GM11168 (cell line): Measurements from ENCODE around the gene POLR2I.
"Not testable (repeated sequence)": the region's sequence is repeated elsewhere in the genome, so short reads cannot be mapped to it uniquely, and the experiment has no call there.

Experiments used
- in situ Hi-C: fragments of 300-500 bp; cut with MboI; formaldehyde crosslinking; loops from one replicate; pipeline ENCODE4 v1.12.0; 2022; ENCODE audit warnings: low sequenced_read_pairs; ENCODE audit not compliant: unreplicated experiment

POLR2I gene

GRCh38 chr19:36136964-36137686 is 22.4 kb upstream of the POLR2I start:
- in situ Hi-C loops: no loop called here

DNA sequence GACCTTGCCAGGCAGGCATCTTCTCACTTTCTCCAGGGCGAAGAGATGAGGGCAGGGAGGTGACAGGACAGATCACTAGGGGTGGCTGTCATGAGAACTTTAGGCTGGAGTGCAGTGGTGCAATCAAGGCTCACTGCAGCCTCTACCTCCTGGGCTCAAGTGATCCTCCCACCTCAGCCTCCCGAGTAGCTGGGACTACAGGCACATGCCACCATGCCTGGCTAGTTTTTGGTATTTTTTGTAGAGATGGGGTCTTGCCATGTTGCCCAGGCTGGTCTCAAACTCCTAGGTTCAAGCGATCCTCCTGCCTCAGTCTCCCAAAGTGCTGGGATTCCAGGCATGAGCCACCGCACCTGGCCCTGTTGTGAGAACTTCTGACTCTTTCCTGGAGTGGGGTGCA is 20.2 kb upstream of the POLR2I start:
- in situ Hi-C loops: not testable (repeated sequence)

GRCh38 chr19:36131221-36131620 is 16.5 kb upstream of the POLR2I start:
- in situ Hi-C loops: not testable (repeated sequence)

DNA sequence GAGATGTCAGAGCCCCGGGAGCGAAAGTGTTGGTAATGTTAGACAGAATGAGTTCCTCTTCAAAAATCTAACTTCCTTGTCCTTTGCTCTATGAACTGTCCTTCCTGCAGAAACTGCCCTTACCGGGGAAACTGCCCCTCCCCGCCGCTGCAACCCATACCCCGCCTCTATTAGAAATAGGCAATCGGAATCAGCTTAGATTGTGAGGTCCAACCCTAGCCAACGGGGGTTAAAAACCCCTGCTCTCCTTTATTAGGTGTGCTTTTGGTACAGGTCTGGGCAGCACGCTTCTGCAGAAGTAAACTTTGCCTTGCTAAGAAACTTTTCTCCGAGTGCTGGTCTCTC is 13.7 kb upstream of the POLR2I start:
- in situ Hi-C loops: loop anchor here (5.0 kb wide), 1 partner anchor 44 kb away; no protein-coding TSS in a partner anchor

- in situ Hi-C loops: loop anchor here (5.0 kb wide), 1 partner anchor 47 kb away; no protein-coding TSS in a partner anchor
Observed at GRCh38 chr19:36125557-36125956, 10.9 kb upstream of the POLR2I start.

DNA sequence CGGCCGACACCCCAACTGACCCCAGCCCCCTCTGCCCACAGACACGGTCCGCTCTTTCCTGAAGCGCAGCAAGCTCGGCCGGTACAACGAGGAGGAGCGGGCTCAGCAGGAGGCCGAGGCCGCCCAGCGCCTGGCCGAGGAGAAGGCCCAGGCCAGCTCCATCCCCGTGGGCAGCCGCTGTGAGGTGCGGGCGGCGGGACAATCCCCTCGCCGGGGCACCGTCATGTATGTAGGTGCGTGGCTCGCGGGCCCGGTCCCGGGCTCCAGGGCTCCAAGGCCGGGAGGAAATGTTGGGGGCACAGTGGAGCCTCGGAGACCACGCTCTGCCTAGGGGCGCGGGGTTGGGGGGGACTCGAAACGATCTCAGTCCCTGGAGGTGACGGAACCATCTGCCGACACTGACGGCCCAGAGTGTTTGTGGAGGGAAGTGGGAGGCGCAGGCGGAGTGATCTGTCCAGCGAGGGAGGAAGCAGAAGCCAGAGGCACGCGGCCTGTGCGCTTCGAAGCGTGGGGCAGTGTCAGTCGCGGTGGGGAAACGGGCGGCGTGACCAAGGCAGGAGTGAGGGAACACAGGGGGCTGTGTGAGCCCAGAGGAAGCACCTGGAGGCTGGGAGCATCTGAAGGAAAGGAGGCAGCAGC is 6.9 kb upstream of the POLR2I start:
- in situ Hi-C loops: no loop called here

GRCh38 chr19:36120984-36121358 is 6.3 kb upstream of the POLR2I start:
- in situ Hi-C loops: no loop called here

GRCh38 chr19:36120092-36120983 is 5.7 kb upstream of the POLR2I start:
- in situ Hi-C loops: no loop called here

- in situ Hi-C loops: no loop called here
Observed at GRCh38 chr19:36116344-36116637, 1.6 kb upstream of the POLR2I start.

- in situ Hi-C loops: no loop called here
Observed at GRCh38 chr19:36115453-36116343, 1.0 kb upstream of the POLR2I start, which contains the start of gene TBCB. Gene TBCB, plus strand, starts transcription at chr19:36115468. Its CDS starts 93 bp downstream, at chr19:36115561.

- in situ Hi-C loops: no loop called here
Observed at GRCh38 chr19:36113894-36114720, 568 bp downstream of the POLR2I start.

DNA sequence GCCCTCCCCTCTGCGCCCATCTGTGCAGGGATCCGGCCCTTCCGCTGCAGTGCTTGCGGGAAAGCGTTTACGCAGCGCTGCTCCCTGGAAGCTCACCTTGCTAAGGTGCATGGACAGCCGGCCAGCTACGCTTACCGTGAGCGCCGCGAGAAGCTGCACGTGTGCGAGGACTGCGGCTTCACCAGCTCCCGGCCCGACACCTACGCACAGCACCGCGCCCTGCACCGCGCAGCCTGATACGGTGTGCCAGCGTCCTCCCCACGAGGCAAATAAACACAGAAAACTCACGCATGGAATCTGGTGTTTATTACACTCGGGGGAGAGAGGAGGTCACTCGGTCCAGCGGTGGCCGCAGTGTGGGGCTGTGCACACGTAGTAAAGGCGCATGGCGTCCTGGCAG is 1.2 kb downstream of the POLR2I start:
- in situ Hi-C loops: no loop called here

GRCh38 chr19:36112678-36113077 is 2.0 kb downstream of the POLR2I start:
- in situ Hi-C loops: no loop called here

GRCh38 chr19:36111200-36111539 is 3.5 kb downstream of the POLR2I start:
- in situ Hi-C loops: no loop called here

DNA sequence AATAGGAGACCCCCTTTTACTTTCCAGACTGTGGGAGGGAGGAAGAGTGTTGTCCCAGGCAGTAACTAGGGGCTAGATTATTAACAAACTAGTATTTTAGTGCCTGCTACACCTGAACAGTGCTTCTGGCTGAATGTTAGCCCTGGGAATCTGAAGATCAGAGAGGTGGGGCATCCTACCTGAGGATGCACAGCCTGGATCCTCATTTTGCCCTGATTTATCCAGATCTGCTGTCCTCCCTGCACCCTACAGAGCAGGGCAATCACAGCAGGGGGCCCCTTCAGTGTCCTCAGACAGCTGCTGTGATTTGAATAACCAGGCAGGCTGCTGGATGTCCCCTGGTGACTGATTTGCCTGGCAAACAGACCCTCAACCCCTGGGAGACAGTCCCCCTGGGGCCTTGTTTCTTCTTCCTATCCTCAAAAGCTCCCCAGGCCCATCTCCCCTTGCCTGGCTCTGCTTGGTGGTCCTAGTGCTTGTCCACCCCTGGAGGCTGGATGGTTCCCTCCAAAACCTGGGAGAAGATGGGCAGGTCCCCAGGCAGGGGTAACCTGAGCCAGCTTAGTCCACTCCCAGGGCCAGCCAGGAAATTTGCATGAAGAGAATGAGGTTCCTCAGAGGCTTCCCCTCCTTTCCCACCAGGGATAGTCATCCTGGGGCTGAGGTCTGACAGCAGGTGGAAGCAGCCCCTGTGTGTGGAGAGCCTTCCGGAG is 4.0 kb downstream of the POLR2I start, which contains the start of gene OVOL3:
OVOL3 (plus strand) TSS at position 657 of the 713 bp plus-strand sequence. CDS start 60 bp downstream, outside the sequence.
- in situ Hi-C loops: no loop called here

GRCh38 chr19:36108684-36109083 is 6.0 kb downstream of the POLR2I start:
- in situ Hi-C loops: no loop called here

DNA sequence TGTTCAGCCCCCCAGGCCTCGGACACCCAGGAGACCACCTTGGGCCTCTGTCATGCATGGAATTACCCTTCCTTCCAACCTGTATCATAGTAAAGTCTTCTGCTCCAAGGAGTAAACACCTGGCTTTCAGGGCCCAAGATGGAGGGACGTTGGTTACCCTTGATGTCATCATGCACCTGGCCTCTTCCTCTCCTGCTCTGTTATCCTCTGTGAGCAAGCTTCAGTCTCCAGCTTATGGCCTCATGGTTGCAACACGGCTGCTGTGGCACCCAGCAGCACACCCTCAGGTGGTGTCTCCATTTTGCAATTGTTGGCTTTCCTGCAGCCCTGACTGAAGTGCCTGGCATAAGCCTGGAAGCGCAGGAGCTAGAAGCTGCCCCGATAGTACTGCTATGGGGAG is 7.7 kb downstream of the POLR2I start:
- in situ Hi-C loops: no loop called here

GRCh38 chr19:36106441-36106840 is 8.2 kb downstream of the POLR2I start:
- in situ Hi-C loops: no loop called here
